ENCODE measurements around the gene GRIA4. TPM values are rescaled to one million over a fixed set of nuclear protein-coding genes. Genes with fewer than 3 reads are reported as not detected.

Gene GRIA4
- total and polyA plus RNA-seq, 2 donors (not counting 1 experiment from before 2014, with no cell fraction given): not detected

DNA sequence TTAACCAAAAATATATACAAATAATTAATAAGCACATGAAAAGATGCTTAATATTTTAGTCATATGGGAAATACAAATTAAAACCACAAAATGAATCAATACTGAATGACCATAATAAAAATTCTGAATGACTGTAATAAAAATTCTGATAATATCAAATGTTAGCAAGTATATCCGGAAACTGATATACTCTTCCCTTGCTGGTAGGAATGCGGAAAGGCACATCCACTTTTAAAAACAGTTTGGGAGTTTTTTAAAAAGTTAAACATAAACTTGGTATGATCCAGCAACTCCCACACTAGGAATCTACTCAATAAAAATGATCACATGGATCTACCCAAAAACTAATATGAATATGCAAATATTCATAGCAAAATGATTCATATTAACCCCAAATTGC is 30.8 kb upstream of the GRIA4 start:
- WGBS (ENCODE audit: insufficient coverage): no CpG with 5 or more reads among the region's 2 CpGs
- Histone ChIP-seq H3K4me1 (ENCODE audit: control insufficient read depth in 2 of 2, insufficient read depth in 2 of 2, low read length in 2 of 2) (no peaks in the 10 kb centered on the region), H2AFZ (ENCODE audit: insufficient read depth, low read depth, low read length, poor library complexity, severe bottlenecking) (no peak overlapping the region), H3K9ac (ENCODE audit: low read length) (no peak overlapping the region), H3K79me2 (ENCODE audit: control insufficient read depth, insufficient read depth, low read length) (no peaks in the 10 kb centered on the region), H3K36me3 (replicated peaks in 1 of 2; ENCODE audit: control extremely low read depth in 1 of 2, control insufficient read depth in 1 of 2, extremely low read depth in 1 of 2, insufficient read depth in 2 of 2, low read length in 1 of 2) (no peaks in the 10 kb centered on the region), H3K9me3 (ENCODE audit: control extremely low read depth in 1 of 3, control insufficient read depth in 2 of 3, insufficient read depth in 1 of 3, low read length in 2 of 3) (no peaks in the 10 kb centered on the region), H3K27ac (ENCODE audit: low read length in 2 of 2) (no peak overlapping the region), H4K20me1 (ENCODE audit: control insufficient read depth, insufficient read depth, low read length, poor library complexity, severe bottlenecking) (no peaks in the 10 kb centered on the region), H3K4me2 (replicated peaks; ENCODE audit: low read depth, low read length, poor library complexity, severe bottlenecking) (no peak overlapping the region), H3K4me3 (ENCODE audit: control extremely low read depth in 1 of 5, extremely low read depth in 1 of 5, insufficient read depth in 1 of 5, low read depth in 2 of 5, low read length in 4 of 5) (no peak overlapping the region), H3K27me3 (replicated peaks in 1 of 4; ENCODE audit: control extremely low read depth in 1 of 4, control insufficient read depth in 3 of 4, insufficient read depth in 4 of 4, low read length in 3 of 4) (no peaks in the 10 kb centered on the region)
- H3K27me3 Mint-ChIP-seq: no peaks in the 10 kb centered on the region
- ATAC-seq (ENCODE audit: low read depth) (no peak), DNase-seq (no peak)
- no peak overlapping the region for H3K4me3 Mint-ChIP-seq
- no peak overlapping the region for H3K27ac Mint-ChIP-seq
- ChIA-PET POLR2A (no interaction called here), CTCF (no interaction called here)
- H3K4me1 Mint-ChIP-seq: no peaks in the 10 kb centered on the region
- no peaks in the 10 kb centered on the region for H3K9me3 Mint-ChIP-seq (ENCODE audit: insufficient read depth)
- intact Hi-C loops (cut with micrococcal nuclease): no loop called here
- no peak for TF ChIP-seq EZH2 (IDR thresholded peaks at IDR 0.05; ENCODE audit: borderline replicate concordance, insufficient read depth, low read depth, low read length, poor library complexity, severe bottlenecking)
- no peak for TF ChIP-seq CTCF (IDR thresholded peaks at IDR 0.05)

DNA sequence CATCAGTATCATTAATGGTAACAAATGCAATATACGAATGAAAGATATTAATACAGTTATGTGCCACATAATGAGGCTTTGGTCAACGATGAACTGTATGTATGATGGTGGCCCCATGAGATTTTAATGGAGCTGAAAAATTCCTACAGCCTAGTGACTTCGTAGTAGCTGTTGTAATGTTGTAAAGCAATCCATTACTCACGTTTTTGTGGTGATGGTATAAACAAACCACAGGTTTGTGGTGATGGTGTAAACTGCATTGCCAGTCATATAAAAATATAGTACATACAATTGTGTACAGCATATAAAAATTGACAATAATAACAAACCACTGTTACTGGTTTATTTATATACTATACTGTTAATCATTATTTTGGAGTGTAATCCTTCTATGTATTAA is 27.4 kb upstream of the GRIA4 start:
- Histone ChIP-seq H3K4me1 (ENCODE audit: control insufficient read depth in 2 of 2, insufficient read depth in 2 of 2, low read length in 2 of 2) (no peaks in the 10 kb centered on the region), H4K20me1 (ENCODE audit: control insufficient read depth, insufficient read depth, low read length, poor library complexity, severe bottlenecking) (no peaks in the 10 kb centered on the region), H3K79me2 (ENCODE audit: control insufficient read depth, insufficient read depth, low read length) (no peaks in the 10 kb centered on the region), H3K27me3 (replicated peaks in 1 of 4; ENCODE audit: control extremely low read depth in 1 of 4, control insufficient read depth in 3 of 4, insufficient read depth in 4 of 4, low read length in 3 of 4) (no peaks in the 10 kb centered on the region), H3K9me3 (ENCODE audit: control extremely low read depth in 1 of 3, control insufficient read depth in 2 of 3, insufficient read depth in 1 of 3, low read length in 2 of 3) (no peaks in the 10 kb centered on the region), H3K4me3 (ENCODE audit: control extremely low read depth in 1 of 5, extremely low read depth in 1 of 5, insufficient read depth in 1 of 5, low read depth in 2 of 5, low read length in 4 of 5) (no peak overlapping the region), H3K27ac (ENCODE audit: low read length in 2 of 2) (no peak overlapping the region), H2AFZ (ENCODE audit: insufficient read depth, low read depth, low read length, poor library complexity, severe bottlenecking) (no peak overlapping the region), H3K4me2 (replicated peaks; ENCODE audit: low read depth, low read length, poor library complexity, severe bottlenecking) (no peak overlapping the region), H3K36me3 (replicated peaks in 1 of 2; ENCODE audit: control extremely low read depth in 1 of 2, control insufficient read depth in 1 of 2, extremely low read depth in 1 of 2, insufficient read depth in 2 of 2, low read length in 1 of 2) (no peaks in the 10 kb centered on the region), H3K9ac (ENCODE audit: low read length) (no peak overlapping the region)
- Mint-ChIP-seq H3K9me3 (ENCODE audit: insufficient read depth) (peaks cover 4% of the 10 kb centered on the region), H3K4me1 (no peaks in the 10 kb centered on the region), H3K27me3 (no peaks in the 10 kb centered on the region), H3K27ac (no peak overlapping the region), H3K4me3 (no peak overlapping the region)
- ChIA-PET CTCF (no interaction called here), POLR2A (no interaction called here)
- no peak for ATAC-seq (ENCODE audit: low read depth)
- intact Hi-C loops (cut with micrococcal nuclease): no loop called here
- DNase-seq: no peak
- TF ChIP-seq EZH2 (IDR thresholded peaks at IDR 0.05; ENCODE audit: borderline replicate concordance, insufficient read depth, low read depth, low read length, poor library complexity, severe bottlenecking) (no peak), CTCF (IDR thresholded peaks at IDR 0.05) (no peak)
- WGBS (ENCODE audit: insufficient coverage): no CpG with 5 or more reads among the region's 4 CpGs

Measured in B cell (primary cell).